Measurements from ENCODE around the gene ZNF609. TPM values are rescaled to one million over a fixed set of nuclear protein-coding genes. Genes with fewer than 3 reads are reported as not detected.

Gene ZNF609
- total and polyA plus RNA-seq, 7 donors, result 4.8 to 35.2 (median 29.6) TPM

DNA sequence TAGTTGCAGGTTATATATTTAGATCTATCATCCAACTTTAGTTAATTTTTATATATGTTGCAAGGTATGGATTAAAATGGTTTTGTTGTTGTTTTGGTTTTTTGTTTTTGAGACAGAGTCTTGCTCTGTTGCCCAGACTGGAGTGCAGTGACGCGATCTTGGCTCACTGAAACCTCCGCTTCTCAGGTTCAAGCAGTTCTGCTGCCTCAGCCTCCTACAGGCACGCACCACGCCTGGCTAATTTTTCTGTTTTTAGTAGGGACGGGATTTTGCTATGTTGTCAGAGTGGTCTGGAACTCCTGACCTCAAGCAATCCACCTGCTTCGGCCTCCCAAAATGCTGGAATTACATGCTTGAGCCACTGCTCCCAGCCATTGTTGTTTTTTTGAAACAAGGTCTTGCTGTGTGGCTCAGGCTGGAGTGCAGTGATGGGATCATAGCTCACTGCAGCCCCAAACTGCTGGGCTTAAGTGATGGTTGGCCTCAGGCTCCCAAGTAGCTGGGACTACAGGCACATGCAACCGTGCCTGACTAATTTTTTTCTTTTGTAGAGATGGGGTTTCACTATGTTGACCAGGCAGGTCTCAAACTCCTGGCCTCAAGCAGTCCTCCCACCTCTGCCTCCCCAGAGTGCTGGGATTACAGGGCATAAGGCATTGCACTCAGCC, 92.0 kb downstream of the ZNF609 start:
- H3K36me3 ChIP-seq, result no peaks in the 10 kb centered on the region
- no peaks in the 10 kb centered on the region for H3K9me3 ChIP-seq
- no peak overlapping the region for H3K4me3 ChIP-seq
- WGBS, 2 donors, result 92 to 95% methylated on average over 8 of the region's 8 CpGs
- peaks cover 0 to 8% (median 4%) of the 10 kb centered on the region in 4 donors for H3K4me1 ChIP-seq
- no peak for DNase-seq
- intact Hi-C loops (cut with DNase I), result no loop called here
- H3K27me3 ChIP-seq, result no peaks in the 10 kb centered on the region
- no peak overlapping the region for H3K27ac ChIP-seq
- TF ChIP-seq EP300 (IDR thresholded peaks at IDR 0.05) (no peak), POLR2AphosphoS5 (IDR thresholded peaks at IDR 0.05) (no peak), POLR2A (IDR thresholded peaks at IDR 0.05) (no peak)
- TF ChIP-seq, protein P1, sequence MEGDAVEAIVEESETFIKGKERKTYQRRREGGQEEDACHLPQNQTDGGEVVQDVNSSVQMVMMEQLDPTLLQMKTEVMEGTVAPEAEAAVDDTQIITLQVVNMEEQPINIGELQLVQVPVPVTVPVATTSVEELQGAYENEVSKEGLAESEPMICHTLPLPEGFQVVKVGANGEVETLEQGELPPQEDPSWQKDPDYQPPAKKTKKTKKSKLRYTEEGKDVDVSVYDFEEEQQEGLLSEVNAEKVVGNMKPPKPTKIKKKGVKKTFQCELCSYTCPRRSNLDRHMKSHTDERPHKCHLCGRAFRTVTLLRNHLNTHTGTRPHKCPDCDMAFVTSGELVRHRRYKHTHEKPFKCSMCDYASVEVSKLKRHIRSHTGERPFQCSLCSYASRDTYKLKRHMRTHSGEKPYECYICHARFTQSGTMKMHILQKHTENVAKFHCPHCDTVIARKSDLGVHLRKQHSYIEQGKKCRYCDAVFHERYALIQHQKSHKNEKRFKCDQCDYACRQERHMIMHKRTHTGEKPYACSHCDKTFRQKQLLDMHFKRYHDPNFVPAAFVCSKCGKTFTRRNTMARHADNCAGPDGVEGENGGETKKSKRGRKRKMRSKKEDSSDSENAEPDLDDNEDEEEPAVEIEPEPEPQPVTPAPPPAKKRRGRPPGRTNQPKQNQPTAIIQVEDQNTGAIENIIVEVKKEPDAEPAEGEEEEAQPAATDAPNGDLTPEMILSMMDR (IDR thresholded peaks at IDR 0.05), result no peak

DNA sequence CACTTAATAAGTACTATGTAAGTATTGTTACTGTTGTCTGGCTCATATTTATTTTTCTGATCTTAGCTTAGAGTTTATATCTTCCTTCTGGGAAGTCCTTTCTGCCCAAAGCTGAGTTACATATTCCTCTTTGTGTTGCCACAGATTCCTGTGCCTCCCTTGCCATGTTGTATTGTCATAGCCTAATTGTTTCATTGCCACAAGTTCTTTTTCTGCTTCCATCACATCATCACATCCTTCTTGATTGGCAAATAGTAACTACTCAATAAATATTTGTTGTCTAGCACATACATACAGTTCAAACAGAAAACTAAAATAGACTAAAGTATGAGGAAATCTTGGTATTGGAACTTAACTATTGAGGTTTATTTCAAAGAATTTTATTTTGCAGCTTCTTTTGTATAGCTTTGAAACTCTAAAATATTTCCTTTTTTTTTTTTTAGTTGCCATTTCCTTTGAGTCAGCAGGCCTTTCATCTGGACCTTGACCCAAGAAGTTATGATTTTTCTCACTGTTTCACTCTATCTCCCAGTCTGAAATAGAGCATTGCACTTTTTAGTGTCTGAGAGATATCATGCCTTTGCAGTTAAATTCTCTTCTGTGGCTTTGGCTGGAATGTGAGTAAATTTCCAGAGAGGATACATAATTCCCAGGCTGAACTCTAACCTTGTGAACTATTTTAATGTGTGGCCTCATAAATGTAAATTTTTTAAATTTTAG, 98.2 kb downstream of the ZNF609 start:
- peaks cover 0 to 12% (median 8%) of the 10 kb centered on the region in 4 donors for H3K4me1 ChIP-seq
- no peaks in the 10 kb centered on the region for H3K27me3 ChIP-seq
- no peak overlapping the region for H3K4me3 ChIP-seq
- intact Hi-C loops (cut with DNase I), result no loop called here
- H3K9me3 ChIP-seq, result no peaks in the 10 kb centered on the region
- no peak for DNase-seq
- no peaks in the 10 kb centered on the region for H3K36me3 ChIP-seq
- no peak for TF ChIP-seq POLR2AphosphoS5 (IDR thresholded peaks at IDR 0.05)
- TF ChIP-seq EP300 (IDR thresholded peaks at IDR 0.05), result no peak
- no peak overlapping the region for H3K27ac ChIP-seq

DNA sequence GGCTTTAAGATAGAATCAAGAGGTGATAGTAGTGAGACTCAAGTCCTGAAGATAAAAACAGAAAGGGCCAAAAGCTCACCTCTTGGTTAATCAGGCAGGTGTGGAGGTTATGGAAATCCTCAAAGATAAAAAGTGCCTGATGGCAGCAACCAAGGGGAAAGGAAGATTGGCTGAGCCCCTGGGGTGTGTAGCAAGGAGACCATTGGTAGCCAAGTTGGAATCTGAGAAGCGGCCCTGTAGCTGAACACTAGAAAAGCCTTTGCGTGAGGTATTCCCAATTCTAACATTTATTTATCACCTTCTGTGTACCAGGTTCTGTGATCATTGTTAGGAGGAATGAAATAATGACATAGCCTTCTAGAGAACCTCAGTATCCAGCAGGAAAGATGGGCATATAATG, 98.9 kb downstream of the ZNF609 start:
- Histone ChIP-seq H3K36me3 (no peaks in the 10 kb centered on the region), H3K4me3 (no peak overlapping the region), H3K4me1 (peaks cover 0 to 12% (median 8%) of the 10 kb centered on the region in 4 donors), H3K27me3 (no peaks in the 10 kb centered on the region), H3K9me3 (no peaks in the 10 kb centered on the region), H3K27ac (no peak overlapping the region)
- TF ChIP-seq POLR2AphosphoS5 (IDR thresholded peaks at IDR 0.05), result no peak
- TF ChIP-seq EP300 (IDR thresholded peaks at IDR 0.05), result no peak
- TF ChIP-seq POLR2A (IDR thresholded peaks at IDR 0.05), result no peak
- TF ChIP-seq, protein P1 (IDR thresholded peaks at IDR 0.05), result no peak
- WGBS, 2 donors, result 97 to 100% methylated on average over 2 of the region's 2 CpGs
- intact Hi-C loops (cut with DNase I), result no loop called here
- DNase-seq, result no peak

DNA sequence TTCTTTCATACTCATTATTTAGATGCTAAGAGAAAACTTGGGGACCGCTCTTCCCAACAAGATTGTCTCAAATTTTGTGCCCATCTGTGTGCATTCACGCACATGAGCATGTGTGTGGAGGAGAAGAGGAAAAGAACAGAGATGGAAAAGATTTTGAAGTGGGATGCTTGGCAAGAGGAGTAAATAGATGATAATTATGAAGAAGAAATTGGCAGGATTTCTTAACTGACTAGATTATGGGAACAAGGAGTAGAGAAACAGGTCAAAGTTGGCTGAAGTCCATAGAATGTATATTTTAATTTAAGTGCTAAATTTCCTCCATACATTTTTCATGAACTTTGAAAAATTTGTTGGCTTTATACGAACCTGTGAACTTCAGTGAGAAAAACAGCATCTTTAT, 100.1 kb downstream of the ZNF609 start:
- Histone ChIP-seq H3K27ac (no peak overlapping the region), H3K27me3 (no peaks in the 10 kb centered on the region), H3K4me1 (peaks cover 0 to 12% (median 8%) of the 10 kb centered on the region in 4 donors), H3K4me3 (no peak overlapping the region), H3K36me3 (no peaks in the 10 kb centered on the region), H3K9me3 (no peaks in the 10 kb centered on the region)
- intact Hi-C loops (cut with DNase I), result loop anchor here (2.0 kb wide), 1 partner anchor 20 kb away; no protein-coding TSS in a partner anchor
- no peak for DNase-seq
- WGBS, 2 donors, result 96% methylated on average over 3 of the region's 3 CpGs
- TF ChIP-seq EP300 (IDR thresholded peaks at IDR 0.05) (no peak), POLR2A (IDR thresholded peaks at IDR 0.05) (no peak), POLR2AphosphoS5 (IDR thresholded peaks at IDR 0.05) (no peak)
- TF ChIP-seq, protein P1 (IDR thresholded peaks at IDR 0.05), result no peak

DNA sequence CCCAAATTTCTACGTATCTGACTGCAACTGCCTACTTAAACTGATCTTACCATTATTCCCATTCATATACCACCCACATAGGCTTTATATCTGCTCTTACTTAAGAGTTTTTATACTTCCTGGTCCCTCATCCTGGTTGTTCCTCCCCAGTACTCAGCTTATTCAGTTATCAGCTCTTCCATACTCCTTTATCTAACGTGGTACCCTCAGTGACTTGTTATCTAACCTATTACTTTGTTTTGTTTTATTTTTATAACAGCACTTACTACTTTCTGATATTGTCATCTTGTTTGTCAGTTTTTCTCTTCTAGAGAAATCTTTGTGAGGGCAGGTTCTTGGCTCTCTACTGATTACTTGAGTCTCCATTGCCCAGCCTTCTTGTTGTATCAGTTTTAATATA, 100.6 kb downstream of the ZNF609 start:
- Histone ChIP-seq H3K9me3 (no peaks in the 10 kb centered on the region), H3K27me3 (no peaks in the 10 kb centered on the region), H3K4me1 (peaks cover 0 to 12% (median 8%) of the 10 kb centered on the region in 4 donors), H3K4me3 (no peak overlapping the region), H3K27ac (no peak overlapping the region), H3K36me3 (no peaks in the 10 kb centered on the region)
- 54 to 72% methylated on average over 2 of the region's 2 CpGs for WGBS, 2 donors
- DNase-seq, result no peak
- intact Hi-C loops (cut with DNase I), result loop anchor here (2.0 kb wide), 1 partner anchor 20 kb away; no protein-coding TSS in a partner anchor
- TF ChIP-seq POLR2A (IDR thresholded peaks at IDR 0.05) (no peak), POLR2AphosphoS5 (IDR thresholded peaks at IDR 0.05) (no peak), EP300 (IDR thresholded peaks at IDR 0.05) (no peak)
- TF ChIP-seq, protein P1 (IDR thresholded peaks at IDR 0.05), result no peak

Measured in sigmoid colon (tissue), 7 donors.